DND-41 (cell line): Measurements from ENCODE around the gene FAM241B.

Experiments used
- CTCF ChIP-seq: IDR thresholded peaks from 2 replicates; pipeline ENCODE4 v1.5.1; 2012; ENCODE audit warnings: borderline replicate concordance, low read length, moderate library complexity, mild to moderate bottlenecking; ENCODE audit not compliant: poor library complexity, severe bottlenecking; ENCODE audit errors: extremely low read depth
- EZH2 ChIP-seq: IDR thresholded peaks from 3 replicates; pipeline ENCODE4 v1.6.1; 2012; ENCODE audit warnings: borderline replicate concordance, low read depth, mild to moderate bottlenecking, moderate library complexity, low read length, inconsistent platforms; ENCODE audit not compliant: severe bottlenecking

GRCh38 chr10:69630651-69631400, 779 bp downstream of the FAM241B start:
- TF ChIP-seq CTCF (no peak), EZH2 (no peak)
